LNCaP clone FGC (cell line): ENCODE data around the gene CNGB1.
"Not testable (repeated sequence)": the region's sequence is repeated elsewhere in the genome, so short reads cannot be mapped to it uniquely, and the experiment has no call there.

ENCODE experiments used
- DNase-seq: peaks from one replicate; pipeline ENCODE4 v3.0.0-alpha.2; 2011; ENCODE audit warnings: low read depth
- H3K4me3 ChIP-seq: 2 replicates; pipeline ENCODE4 v1.5.1; 2011; ENCODE audit warnings: mild to moderate bottlenecking, low read depth, low read length, control low read depth
- CTCF ChIP-seq: IDR thresholded peaks from 2 replicates; pipeline ENCODE4 v1.5.1; 2012; ENCODE audit warnings: mild to moderate bottlenecking; ENCODE audit not compliant: control insufficient read depth, insufficient read depth; ENCODE audit errors: extremely low read depth

CNGB1 gene

GRCh38 chr16:57948027-57948426 lies 22.9 kb downstream of the CNGB1 start:
- TF ChIP-seq CTCF, result no peak
- DNase-seq, result no peak
- H3K4me3 ChIP-seq, result no peak overlapping the region

- H3K4me3 ChIP-seq, result no peak overlapping the region
- DNase-seq, result no peak
- no peak for TF ChIP-seq CTCF
These were observed 23.7 kb downstream of the CNGB1 start for GRCh38 chr16:57947261-57947660.

GRCh38 chr16:57946181-57946801 lies 24.6 kb downstream of the CNGB1 start:
- no peak for TF ChIP-seq CTCF
- no peak for DNase-seq
- no peak overlapping the region for H3K4me3 ChIP-seq

- H3K4me3 ChIP-seq, result no peak overlapping the region
- no peak for DNase-seq
- TF ChIP-seq CTCF, result no peak
These were observed 25.2 kb downstream of the CNGB1 start for GRCh38 chr16:57945740-57946138.

GRCh38 chr16:57944970-57945739 lies 25.8 kb downstream of the CNGB1 start:
- DNase-seq, result no peak
- no peak overlapping the region for H3K4me3 ChIP-seq
- no peak for TF ChIP-seq CTCF

GRCh38 chr16:57943381-57943780 lies 27.5 kb downstream of the CNGB1 start:
- not testable (repeated sequence) for H3K4me3 ChIP-seq, DNase-seq

GRCh38 chr16:57941901-57942300 lies 29.0 kb downstream of the CNGB1 start:
- not testable (repeated sequence) for H3K4me3 ChIP-seq, DNase-seq

- peak; percentile 48 for DNase-seq
- TF ChIP-seq CTCF, result no peak
- no peak overlapping the region for H3K4me3 ChIP-seq
These were observed 29.8 kb downstream of the CNGB1 start for GRCh38 chr16:57941016-57941664.
